Neural crest cell (in vitro differentiated cells): Measurements from ENCODE around the gene P2RY2. TPM values are rescaled to one million over a fixed set of nuclear protein-coding genes. Genes with fewer than 3 reads are reported as not detected.
A peak's percentile ranks its signal among the peaks of the same experiment; 100 is the strongest.

Experiments used
- DNase-seq: peaks from one replicate; pipeline ENCODE4 v3.0.0; 2021; ENCODE audit warnings: low read depth, mixed read lengths, low spot score
- H3K27ac Mint-ChIP-seq: one replicate; pipeline ENCODE4 v1.8.0; 2021; ENCODE audit warnings: mild to moderate bottlenecking, mixed read lengths; ENCODE audit not compliant: unreplicated experiment
- H3K27me3 Mint-ChIP-seq: 2 replicates; pipeline ENCODE4 v1.8.0; 2021; ENCODE audit warnings: low read depth, mild to moderate bottlenecking, mixed read lengths
- H3K36me3 Mint-ChIP-seq: 2 replicates; pipeline ENCODE4 v1.8.0; 2021; ENCODE audit warnings: low read depth, mild to moderate bottlenecking, mixed read lengths
- H3K4me1 Mint-ChIP-seq: 2 replicates; pipeline ENCODE4 v1.8.0; 2021; ENCODE audit warnings: mixed read lengths
- H3K4me3 Mint-ChIP-seq: one replicate; pipeline ENCODE4 v1.8.0; 2021; ENCODE audit warnings: mild to moderate bottlenecking, mixed read lengths
- H3K9me3 Mint-ChIP-seq: 2 replicates; pipeline ENCODE4 v1.8.0; 2021; ENCODE audit warnings: mixed read lengths
- total RNA-seq: library from RNA; stranded (reverse); gene quantifications from 2 replicates; pipeline ENCODE4 v1.2.1, GENCODE V29; 2021
- TF ChIP-seq, protein P1 (sequence below): fragments of 200-600 bp; sonication (generic); conservative IDR thresholded peaks from 2 replicates; pipeline ENCODE4 v1.5.0; 2021; ENCODE audit warnings: antibody characterized with exemption, mild to moderate bottlenecking

Gene P2RY2
- total RNA-seq, 1 donor from 2014 or later: 0.14 TPM

DNA sequence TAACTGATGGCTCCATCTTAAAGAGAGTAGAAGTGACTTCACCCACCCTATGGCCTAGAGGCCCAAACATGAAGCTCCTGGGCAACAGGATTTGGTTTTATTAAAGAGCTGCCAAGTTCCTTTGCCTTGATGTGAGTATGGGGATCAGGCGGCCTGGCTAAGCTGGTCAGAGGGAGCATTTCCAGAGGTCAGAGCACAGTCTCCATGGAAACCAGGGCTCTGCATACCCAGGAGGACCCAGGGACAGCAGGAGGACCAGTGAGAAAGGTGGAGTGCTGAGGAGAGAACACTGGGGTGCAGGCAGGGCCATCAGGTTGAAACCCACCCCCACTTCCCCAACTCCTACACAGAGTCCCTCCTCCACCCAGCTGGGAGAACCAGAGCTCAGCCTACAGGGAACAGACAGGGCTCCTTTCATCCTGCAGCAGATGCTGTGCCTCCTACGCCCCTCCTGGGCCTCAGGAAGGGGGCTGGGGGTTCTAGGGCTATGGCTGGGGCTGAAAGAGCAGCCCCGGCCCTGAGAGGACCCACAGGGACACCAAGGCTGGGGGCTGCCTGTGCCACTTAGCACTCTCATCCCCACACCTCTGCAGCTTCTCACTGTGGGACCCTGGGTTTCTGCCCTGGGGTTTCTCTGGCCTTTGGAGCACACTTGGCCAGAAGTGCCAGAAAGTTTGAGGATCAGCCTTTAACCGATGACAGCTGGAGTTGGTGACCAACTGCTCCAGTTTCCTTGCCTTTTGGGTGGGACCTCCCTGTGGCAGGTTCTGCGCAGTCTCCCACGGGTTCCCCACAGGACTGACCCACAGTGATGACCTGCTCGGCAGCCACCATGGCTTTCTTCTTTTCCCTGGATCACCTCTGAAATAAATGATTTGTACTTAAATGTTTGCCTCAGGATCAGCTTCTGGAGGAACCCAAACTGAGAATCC is 40.3 kb downstream of the P2RY2 start:
- H3K27ac Mint-ChIP-seq: peak overlapping the region; percentile 85
- no peak overlapping the region for H3K4me3 Mint-ChIP-seq
- TF ChIP-seq, protein P1, sequence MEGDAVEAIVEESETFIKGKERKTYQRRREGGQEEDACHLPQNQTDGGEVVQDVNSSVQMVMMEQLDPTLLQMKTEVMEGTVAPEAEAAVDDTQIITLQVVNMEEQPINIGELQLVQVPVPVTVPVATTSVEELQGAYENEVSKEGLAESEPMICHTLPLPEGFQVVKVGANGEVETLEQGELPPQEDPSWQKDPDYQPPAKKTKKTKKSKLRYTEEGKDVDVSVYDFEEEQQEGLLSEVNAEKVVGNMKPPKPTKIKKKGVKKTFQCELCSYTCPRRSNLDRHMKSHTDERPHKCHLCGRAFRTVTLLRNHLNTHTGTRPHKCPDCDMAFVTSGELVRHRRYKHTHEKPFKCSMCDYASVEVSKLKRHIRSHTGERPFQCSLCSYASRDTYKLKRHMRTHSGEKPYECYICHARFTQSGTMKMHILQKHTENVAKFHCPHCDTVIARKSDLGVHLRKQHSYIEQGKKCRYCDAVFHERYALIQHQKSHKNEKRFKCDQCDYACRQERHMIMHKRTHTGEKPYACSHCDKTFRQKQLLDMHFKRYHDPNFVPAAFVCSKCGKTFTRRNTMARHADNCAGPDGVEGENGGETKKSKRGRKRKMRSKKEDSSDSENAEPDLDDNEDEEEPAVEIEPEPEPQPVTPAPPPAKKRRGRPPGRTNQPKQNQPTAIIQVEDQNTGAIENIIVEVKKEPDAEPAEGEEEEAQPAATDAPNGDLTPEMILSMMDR: no peak
- no peaks in the 10 kb centered on the region for H3K27me3 Mint-ChIP-seq
- no peaks in the 10 kb centered on the region for H3K9me3 Mint-ChIP-seq
- no peak for DNase-seq
- H3K4me1 Mint-ChIP-seq: peaks cover 12% of the 10 kb centered on the region
- H3K36me3 Mint-ChIP-seq: no peaks in the 10 kb centered on the region

DNA sequence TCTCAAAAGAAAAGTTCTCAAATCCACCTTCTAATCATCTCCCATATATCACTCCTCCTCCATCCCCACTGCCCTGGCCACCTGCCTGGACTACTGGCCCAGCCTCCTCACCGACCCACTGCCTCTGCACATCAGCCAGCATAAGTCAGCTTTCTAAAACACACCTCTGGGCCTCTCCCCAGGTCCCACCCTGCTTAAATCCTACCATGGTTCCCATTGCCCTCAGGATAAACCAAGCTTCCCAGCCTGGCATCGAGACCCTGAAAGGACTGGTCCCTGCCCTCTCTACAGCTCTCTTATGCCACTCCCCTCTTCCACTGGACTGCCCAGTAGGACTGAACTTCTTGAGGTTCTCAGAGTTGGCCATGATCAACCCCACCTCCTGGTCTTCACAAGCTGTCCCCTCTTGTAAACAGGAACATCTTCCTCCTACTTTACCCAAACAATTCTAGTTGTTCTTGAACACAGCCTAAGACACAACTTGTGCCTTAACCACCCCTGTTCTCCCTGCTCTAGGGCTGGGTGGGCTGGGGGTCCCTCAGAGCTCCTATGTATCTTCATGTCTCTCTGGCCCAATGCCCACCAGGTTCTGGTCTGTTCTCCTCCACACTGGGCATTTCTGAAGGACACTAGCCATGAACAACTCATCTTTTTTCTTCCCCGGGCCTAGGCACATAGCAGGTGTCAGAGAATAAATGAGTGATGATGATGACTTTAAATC is 41.5 kb downstream of the P2RY2 start:
- H3K27ac Mint-ChIP-seq: no peak overlapping the region
- H3K4me3 Mint-ChIP-seq: no peak overlapping the region
- no peaks in the 10 kb centered on the region for H3K9me3 Mint-ChIP-seq
- DNase-seq: no peak
- peaks cover under 1% of the 10 kb centered on the region for H3K27me3 Mint-ChIP-seq
- H3K36me3 Mint-ChIP-seq: no peaks in the 10 kb centered on the region
- TF ChIP-seq, protein P1: no peak
- H3K4me1 Mint-ChIP-seq: peaks cover 12% of the 10 kb centered on the region

DNA sequence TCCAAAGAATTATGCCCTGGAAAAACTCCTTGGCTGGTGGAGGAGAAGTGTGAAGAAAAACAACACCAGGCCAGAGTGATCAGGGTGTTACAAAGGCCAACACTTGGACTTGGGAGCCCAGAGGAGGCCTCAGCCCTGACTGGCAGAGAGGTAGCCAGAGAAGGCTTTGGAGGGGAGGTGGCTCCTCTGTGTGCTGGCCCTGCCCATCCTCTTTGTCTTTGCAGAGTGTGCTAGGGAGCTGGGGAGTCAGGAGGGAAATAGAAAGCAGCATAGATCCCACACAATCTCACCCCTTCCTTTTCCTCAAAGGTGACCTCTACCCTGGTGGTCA is 42.0 kb downstream of the P2RY2 start:
- no peak overlapping the region for H3K27ac Mint-ChIP-seq

DNA sequence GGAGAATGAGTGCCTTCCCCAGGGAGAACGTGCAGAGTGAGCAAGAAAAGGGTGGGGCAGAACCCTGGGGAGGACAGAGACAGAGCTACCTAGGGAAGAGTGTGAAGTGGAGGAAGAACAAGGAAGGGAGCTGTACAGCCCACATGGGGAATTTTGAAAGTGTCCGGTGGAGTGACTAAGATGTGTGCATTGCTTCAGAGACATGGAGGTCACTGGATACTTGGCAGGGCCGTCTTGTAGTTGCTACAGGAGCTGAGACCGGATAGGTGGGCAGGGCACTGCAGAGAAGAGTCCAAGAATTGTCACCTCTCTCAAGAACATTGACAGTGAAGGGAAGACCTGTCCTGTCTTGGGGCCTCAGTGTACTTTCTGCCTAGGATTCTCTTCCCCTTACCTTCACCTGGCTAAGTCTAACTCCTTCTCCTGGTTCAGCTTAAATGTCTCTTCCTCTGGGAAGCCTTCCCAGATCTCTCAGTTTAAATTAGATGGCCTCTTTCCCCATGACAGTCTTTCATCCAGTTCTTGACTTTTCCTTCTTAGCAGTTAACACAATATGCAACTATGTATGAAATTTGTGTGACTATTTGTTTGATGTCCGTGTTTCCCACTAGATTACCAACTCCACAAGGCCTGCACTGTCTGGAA is 44.9 kb downstream of the P2RY2 start:
- peak overlapping the region; percentile 15 for H3K27ac Mint-ChIP-seq
- no peaks in the 10 kb centered on the region for H3K36me3 Mint-ChIP-seq
- peaks cover 11% of the 10 kb centered on the region for H3K4me1 Mint-ChIP-seq
- peaks cover 4% of the 10 kb centered on the region for H3K27me3 Mint-ChIP-seq
- no peaks in the 10 kb centered on the region for H3K9me3 Mint-ChIP-seq
- DNase-seq: no peak
- no peak overlapping the region for H3K4me3 Mint-ChIP-seq
- TF ChIP-seq, protein P1: no peak

More for the DNA sequence above, 42.0 kb downstream of the P2RY2 start:
- TF ChIP-seq, protein P1: no peak
- DNase-seq: no peak
- Mint-ChIP-seq H3K4me3 (no peak overlapping the region), H3K4me1 (peaks cover 12% of the 10 kb centered on the region), H3K27me3 (peaks cover 4% of the 10 kb centered on the region), H3K36me3 (no peaks in the 10 kb centered on the region), H3K9me3 (no peaks in the 10 kb centered on the region)

DNA sequence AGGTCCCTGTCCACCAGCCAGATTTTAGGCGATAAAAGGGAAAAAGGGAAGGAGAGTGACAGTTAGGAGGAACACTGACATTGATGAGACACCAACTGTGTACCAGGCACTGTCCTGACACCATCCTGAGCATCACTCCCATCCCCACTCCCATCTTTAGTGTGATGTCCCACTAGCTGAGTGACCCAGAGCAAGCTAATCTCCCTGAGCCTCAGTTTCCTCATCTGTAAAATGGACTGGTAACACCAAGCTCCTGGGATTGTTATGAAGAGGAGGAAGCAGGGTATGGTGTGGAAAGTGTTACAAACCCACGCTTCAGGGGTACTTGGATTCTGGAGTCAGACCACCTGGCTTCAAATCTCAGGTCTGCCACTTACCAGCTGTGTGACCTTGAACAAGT is 45.6 kb downstream of the P2RY2 start:
- no peak overlapping the region for H3K4me3 Mint-ChIP-seq
- H3K27ac Mint-ChIP-seq: no peak overlapping the region
- DNase-seq: no peak
- TF ChIP-seq, protein P1: no peak
- peaks cover 8% of the 10 kb centered on the region for H3K4me1 Mint-ChIP-seq
- no peaks in the 10 kb centered on the region for H3K36me3 Mint-ChIP-seq
- H3K9me3 Mint-ChIP-seq: no peaks in the 10 kb centered on the region
- peaks cover 4% of the 10 kb centered on the region for H3K27me3 Mint-ChIP-seq
